GM18502 (cell line): ENCODE results near the gene TRIM6.

Source experiments
- ATAC-seq: cut with Tn5 transposase; IDR thresholded peaks from one replicate; pipeline ENCODE4 v1.9.1; 2021; ENCODE audit warnings: mild to moderate bottlenecking; ENCODE audit not compliant: unreplicated experiment, poor library complexity

The TRIM6 gene

DNA sequence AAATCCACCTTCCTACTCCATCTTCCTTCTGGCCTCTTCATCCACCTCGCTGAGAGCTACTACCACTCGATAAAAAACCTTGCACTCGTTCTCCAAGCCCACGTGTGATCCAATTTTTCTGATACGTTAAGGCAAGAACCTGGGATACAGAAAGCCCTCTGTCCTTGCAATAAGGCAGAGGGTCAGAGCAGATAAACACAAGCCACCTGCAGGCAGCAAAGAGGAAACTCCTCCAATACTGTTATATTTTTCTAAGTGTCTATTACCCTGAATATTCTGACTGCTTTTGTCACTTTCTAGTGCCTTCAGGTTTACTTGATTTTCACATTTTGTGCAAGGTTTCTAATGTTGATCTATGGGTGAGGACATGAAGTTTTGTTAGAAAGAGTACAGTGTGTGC lies 61.9 kb downstream of the TRIM6 start:
- ATAC-seq: no peak
